Retinal pigment epithelial cell (primary cell): Measurements from ENCODE around the gene HOXC10.

Experiments
- DNase-seq: peaks from one replicate; pipeline ENCODE4 v3.0.0-alpha.2; 2010; ENCODE audit warnings: low read depth
- H3K4me3 ChIP-seq: 2 replicates; pipeline ENCODE4 v1.5.1; 2011; ENCODE audit warnings: mild to moderate bottlenecking, low read length, control low read depth, moderate library complexity
- CTCF ChIP-seq: conservative IDR thresholded peaks from 2 replicates; pipeline ENCODE4 v1.5.1; 2011; ENCODE audit warnings: low read depth, low read length, control low read depth, inconsistent platforms

Gene HOXC10

DNA sequence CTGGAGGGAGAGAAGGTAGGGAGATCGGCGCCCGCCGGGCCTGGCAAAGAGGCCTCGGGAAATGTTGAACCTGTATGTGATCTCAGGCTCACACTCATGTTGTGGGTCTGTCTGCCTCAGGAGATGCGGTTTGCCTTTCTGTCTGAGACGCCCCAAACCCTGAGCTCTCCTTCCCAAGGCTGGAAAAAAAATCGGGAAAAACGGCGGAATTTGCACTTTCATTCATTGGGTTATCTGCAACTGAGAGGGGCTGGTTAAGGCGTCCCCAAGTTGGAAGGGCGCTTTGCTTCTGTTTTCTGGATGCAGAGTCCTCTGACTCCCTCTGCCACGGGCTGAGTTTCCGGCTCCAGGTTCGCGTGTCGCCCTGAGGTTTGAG is 10.0 kb downstream of the HOXC10 start:
- no peak for TF ChIP-seq CTCF
- no peak overlapping the region for H3K4me3 ChIP-seq
- no peak for DNase-seq

- DNase-seq: no peak
- no peak overlapping the region for H3K4me3 ChIP-seq
- TF ChIP-seq CTCF: no peak
Observed at GRCh38 chr12:53995378-53996239, 10.7 kb downstream of the HOXC10 start.

- no peak for TF ChIP-seq CTCF
- no peak overlapping the region for H3K4me3 ChIP-seq
- DNase-seq: no peak
Observed at GRCh38 chr12:53996240-53997203, 11.6 kb downstream of the HOXC10 start.

DNA sequence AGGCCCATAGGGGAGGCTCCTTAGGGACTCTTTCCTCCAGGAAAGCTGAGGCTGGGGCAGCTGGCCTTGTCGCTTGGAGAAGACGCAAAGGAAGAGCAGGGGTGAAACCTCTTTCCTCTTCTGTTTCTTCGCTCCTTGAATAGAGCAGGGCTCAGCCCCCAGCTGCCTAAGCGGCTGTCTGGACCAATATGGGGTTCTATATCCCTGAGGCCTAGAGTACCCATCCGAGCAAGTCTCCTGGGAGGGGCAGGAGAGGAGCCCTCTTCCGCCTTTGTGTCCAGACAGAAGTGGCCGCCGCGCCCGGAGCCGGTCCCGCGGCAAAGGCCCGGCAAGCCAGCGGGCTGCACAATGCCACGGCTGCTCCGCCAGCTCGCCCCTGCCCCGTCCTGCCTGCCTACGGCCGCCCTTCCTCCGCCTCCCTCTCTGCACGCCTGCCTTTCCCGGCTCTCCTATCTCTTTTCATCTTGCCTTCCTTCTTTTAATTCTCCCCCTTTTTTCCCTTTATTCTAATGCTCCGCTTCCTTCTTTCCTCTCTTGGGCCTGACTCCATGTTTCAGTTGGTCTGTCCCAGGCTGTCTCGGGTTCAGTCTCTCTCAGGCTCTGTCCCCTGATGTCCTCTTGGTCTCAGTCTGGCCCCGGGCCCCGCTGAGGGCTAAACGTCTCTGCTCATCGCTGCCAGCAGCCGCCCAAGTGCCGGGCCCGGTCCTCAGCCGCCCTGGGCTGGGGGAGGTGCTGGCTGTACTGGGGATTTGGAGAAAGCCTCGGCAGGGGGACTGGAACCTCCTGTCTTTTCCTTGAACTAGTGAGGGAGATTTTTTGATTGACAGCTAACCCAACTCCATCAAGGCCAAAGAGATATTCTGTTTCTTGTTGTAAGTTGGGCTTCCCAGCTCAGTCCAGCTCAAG is 12.5 kb downstream of the HOXC10 start:
- H3K4me3 ChIP-seq: no peak overlapping the region

GRCh38 chr12:53998110-53998899 is 13.4 kb downstream of the HOXC10 start:
- H3K4me3 ChIP-seq: no peak overlapping the region
- DNase-seq: no peak
- TF ChIP-seq CTCF: no peak

More for the DNA sequence above, 12.5 kb downstream of the HOXC10 start:
- no peak for TF ChIP-seq CTCF
- DNase-seq: no peak

GRCh38 chr12:53998900-53999236 is 13.9 kb downstream of the HOXC10 start:
- DNase-seq: no peak
- TF ChIP-seq CTCF: no peak
- H3K4me3 ChIP-seq: no peak overlapping the region
